PC-9 (cell line): Measurements from ENCODE around the gene JUNB.

Experiments used
- EZH2 ChIP-seq: fragments of 200-600 bp; sonication (generic); IDR thresholded peaks from 2 replicates; pipeline ENCODE4 v1.8.0; 2017; ENCODE audit warnings: antibody characterized with exemption, low read depth
- TF ChIP-seq, protein P1 (sequence below): fragments of 200-600 bp; sonication (generic); conservative IDR thresholded peaks from 2 replicates; pipeline ENCODE4 v1.6.1; 2017; ENCODE audit warnings: mixed run types, antibody characterized with exemption, mild to moderate bottlenecking, moderate library complexity

- TF ChIP-seq, protein P1, sequence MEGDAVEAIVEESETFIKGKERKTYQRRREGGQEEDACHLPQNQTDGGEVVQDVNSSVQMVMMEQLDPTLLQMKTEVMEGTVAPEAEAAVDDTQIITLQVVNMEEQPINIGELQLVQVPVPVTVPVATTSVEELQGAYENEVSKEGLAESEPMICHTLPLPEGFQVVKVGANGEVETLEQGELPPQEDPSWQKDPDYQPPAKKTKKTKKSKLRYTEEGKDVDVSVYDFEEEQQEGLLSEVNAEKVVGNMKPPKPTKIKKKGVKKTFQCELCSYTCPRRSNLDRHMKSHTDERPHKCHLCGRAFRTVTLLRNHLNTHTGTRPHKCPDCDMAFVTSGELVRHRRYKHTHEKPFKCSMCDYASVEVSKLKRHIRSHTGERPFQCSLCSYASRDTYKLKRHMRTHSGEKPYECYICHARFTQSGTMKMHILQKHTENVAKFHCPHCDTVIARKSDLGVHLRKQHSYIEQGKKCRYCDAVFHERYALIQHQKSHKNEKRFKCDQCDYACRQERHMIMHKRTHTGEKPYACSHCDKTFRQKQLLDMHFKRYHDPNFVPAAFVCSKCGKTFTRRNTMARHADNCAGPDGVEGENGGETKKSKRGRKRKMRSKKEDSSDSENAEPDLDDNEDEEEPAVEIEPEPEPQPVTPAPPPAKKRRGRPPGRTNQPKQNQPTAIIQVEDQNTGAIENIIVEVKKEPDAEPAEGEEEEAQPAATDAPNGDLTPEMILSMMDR = no peak; the same call in 1 of the 2 replicates
- TF ChIP-seq EZH2 = no peak
Measured at GRCh38 chr19:12801466-12802266, 10.4 kb downstream of the JUNB start, which contains the start of the genes PRDX2 and THSD8.
